Measurements from ENCODE around the gene SLC29A4.
A peak's percentile ranks its signal among the peaks of the same experiment; 100 is the strongest.

SLC29A4 gene

DNA sequence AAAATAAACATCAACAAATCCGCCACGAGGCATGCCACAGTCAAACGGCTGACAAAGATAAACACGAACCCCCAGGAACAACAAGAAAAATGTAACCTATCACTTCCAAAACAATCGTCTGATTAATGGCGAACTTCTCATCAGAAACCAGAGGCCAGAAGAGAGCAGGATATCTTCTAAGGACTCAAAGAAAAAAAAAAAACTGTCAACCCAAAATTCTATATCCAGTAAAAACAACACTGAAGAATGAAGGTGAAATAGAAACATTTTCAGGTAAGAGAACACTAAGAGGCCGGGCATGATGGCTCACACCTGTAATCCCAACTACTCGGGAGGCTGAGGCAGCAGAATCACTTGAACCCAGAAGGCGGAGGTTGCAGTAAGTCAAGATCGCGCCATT lies 54.3 kb downstream of the SLC29A4 start:
- Histone ChIP-seq H3K4me1 (ENCODE audit: control insufficient read depth, insufficient read depth, low read length) (no peaks in the 10 kb centered on the region), H3K9me3 (ENCODE audit: control insufficient read depth, insufficient read depth, low read depth, low read length) (no peaks in the 10 kb centered on the region), H3K36me3 (ENCODE audit: control insufficient read depth in 2 of 2, insufficient read depth in 1 of 2, low read length in 2 of 2) (peaks cover 34 to 47% of the 10 kb centered on the region in 2 experiments; a peak in 2 of 3 replicates), H3K4me3 (ENCODE audit: low read depth, low read length) (no peak overlapping the region), H3K27ac (ENCODE audit: extremely low read depth, low read depth, low read length) (no peak overlapping the region)
- peak; percentile 80 for TF ChIP-seq SETDB1 (IDR thresholded peaks at IDR 0.05; ENCODE audit: insufficient read length, low read length)
- TF ChIP-seq ZNF664 (tag by site-specific recombination; IDR thresholded peaks at IDR 0.05), result no peak
- POLR2A ChIA-PET, result no interaction called here
- CTCF ChIA-PET, result no interaction called here

DNA sequence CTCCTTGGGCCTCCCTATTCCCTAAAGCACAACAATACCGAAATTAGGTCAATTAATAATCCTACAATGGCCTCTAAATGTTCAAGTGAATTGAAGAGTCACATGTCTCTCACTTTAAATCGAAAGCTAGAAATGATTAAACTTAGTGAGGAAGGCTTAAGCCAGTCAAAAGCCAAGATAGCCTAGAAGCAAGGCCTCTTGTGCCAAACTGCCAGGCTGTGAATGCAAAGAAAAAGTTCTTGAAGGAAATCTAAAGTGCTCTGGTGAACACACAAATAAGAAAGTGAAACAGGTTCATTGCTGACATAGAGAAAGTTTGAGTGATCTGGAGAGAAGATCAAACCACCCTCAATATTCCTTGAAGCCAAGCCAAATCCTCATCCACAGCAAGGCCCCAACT lies 57.2 kb downstream of the SLC29A4 start:
- POLR2A ChIA-PET, result no interaction called here

DNA sequence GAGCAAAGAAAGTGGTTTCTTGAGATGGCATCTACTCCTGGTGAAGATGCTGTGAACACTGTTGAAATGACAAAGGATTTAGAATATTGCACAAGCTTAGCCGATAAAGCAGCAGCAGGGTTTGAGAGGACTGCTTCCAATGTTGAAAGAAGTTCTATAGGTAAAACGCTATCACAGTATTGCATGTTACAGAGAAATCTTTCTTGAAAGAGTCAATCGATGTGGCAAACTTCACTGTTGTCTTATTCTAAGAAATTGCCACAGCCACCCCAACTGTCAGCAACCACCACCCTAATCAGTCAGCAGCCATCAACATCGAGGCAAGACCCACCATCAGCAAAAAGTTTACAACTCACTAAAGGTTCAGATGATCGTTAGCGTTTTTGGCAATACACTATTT lies 59.9 kb downstream of the SLC29A4 start:
- no peak overlapping the region for H3K27ac ChIP-seq (ENCODE audit: extremely low read depth, low read depth, low read length)
- H3K4me1 ChIP-seq (ENCODE audit: control insufficient read depth, insufficient read depth, low read length), result no peaks in the 10 kb centered on the region
- CTCF ChIA-PET, result no interaction called here
- POLR2A ChIA-PET, result no interaction called here
- no peaks in the 10 kb centered on the region for H3K9me3 ChIP-seq (ENCODE audit: control insufficient read depth, insufficient read depth, low read depth, low read length)
- H3K4me3 ChIP-seq (ENCODE audit: low read depth, low read length), result no peak overlapping the region
- peaks cover 41 to 42% of the 10 kb centered on the region in 2 experiments; a peak in 2 of 3 replicates for H3K36me3 ChIP-seq (ENCODE audit: control insufficient read depth in 2 of 2, insufficient read depth in 1 of 2, low read length in 2 of 2)
- TF ChIP-seq ZNF248 (tag by site-specific recombination; IDR thresholded peaks at IDR 0.05) (no peak), ZNF416 (tag by site-specific recombination; IDR thresholded peaks at IDR 0.05) (no peak), HOXC10 (CRISPR knock-in tag; IDR thresholded peaks at IDR 0.05) (no peak), YY1 (tag by site-specific recombination; IDR thresholded peaks at IDR 0.05) (no peak), ZNF600 (tag by site-specific recombination; IDR thresholded peaks at IDR 0.05) (no peak), ZNF202 (tag by site-specific recombination; IDR thresholded peaks at IDR 0.05; ENCODE audit: borderline replicate concordance) (no peak), ZNF626 (tag by site-specific recombination; IDR thresholded peaks at IDR 0.05) (no peak), ZBTB20 (tag by site-specific recombination; IDR thresholded peaks at IDR 0.05) (no peak), ZNF157 (tag by site-specific recombination; IDR thresholded peaks at IDR 0.05) (no peak), REPIN1 (tag by site-specific recombination; IDR thresholded peaks at IDR 0.05; ENCODE audit: low read depth) (no peak), ZBTB7A (tag by site-specific recombination; IDR thresholded peaks at IDR 0.05; ENCODE audit: low read depth) (no peak), ZNF175 (tag by site-specific recombination; IDR thresholded peaks at IDR 0.05) (no peak), ZNF324 (tag by site-specific recombination; IDR thresholded peaks at IDR 0.05) (no peak)
- TF ChIP-seq, protein P1, sequence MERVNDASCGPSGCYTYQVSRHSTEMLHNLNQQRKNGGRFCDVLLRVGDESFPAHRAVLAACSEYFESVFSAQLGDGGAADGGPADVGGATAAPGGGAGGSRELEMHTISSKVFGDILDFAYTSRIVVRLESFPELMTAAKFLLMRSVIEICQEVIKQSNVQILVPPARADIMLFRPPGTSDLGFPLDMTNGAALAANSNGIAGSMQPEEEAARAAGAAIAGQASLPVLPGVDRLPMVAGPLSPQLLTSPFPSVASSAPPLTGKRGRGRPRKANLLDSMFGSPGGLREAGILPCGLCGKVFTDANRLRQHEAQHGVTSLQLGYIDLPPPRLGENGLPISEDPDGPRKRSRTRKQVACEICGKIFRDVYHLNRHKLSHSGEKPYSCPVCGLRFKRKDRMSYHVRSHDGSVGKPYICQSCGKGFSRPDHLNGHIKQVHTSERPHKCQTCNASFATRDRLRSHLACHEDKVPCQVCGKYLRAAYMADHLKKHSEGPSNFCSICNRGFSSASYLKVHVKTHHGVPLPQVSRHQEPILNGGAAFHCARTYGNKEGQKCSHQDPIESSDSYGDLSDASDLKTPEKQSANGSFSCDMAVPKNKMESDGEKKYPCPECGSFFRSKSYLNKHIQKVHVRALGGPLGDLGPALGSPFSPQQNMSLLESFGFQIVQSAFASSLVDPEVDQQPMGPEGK (tag by site-specific recombination; IDR thresholded peaks at IDR 0.05), result no peak
- TF ChIP-seq, protein P2, sequence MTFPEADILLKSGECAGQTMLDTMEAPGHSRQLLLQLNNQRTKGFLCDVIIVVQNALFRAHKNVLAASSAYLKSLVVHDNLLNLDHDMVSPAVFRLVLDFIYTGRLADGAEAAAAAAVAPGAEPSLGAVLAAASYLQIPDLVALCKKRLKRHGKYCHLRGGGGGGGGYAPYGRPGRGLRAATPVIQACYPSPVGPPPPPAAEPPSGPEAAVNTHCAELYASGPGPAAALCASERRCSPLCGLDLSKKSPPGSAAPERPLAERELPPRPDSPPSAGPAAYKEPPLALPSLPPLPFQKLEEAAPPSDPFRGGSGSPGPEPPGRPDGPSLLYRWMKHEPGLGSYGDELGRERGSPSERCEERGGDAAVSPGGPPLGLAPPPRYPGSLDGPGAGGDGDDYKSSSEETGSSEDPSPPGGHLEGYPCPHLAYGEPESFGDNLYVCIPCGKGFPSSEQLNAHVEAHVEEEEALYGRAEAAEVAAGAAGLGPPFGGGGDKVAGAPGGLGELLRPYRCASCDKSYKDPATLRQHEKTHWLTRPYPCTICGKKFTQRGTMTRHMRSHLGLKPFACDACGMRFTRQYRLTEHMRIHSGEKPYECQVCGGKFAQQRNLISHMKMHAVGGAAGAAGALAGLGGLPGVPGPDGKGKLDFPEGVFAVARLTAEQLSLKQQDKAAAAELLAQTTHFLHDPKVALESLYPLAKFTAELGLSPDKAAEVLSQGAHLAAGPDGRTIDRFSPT (tag by site-specific recombination; IDR thresholded peaks at IDR 0.05), result no peak
- TF ChIP-seq, protein P3, sequence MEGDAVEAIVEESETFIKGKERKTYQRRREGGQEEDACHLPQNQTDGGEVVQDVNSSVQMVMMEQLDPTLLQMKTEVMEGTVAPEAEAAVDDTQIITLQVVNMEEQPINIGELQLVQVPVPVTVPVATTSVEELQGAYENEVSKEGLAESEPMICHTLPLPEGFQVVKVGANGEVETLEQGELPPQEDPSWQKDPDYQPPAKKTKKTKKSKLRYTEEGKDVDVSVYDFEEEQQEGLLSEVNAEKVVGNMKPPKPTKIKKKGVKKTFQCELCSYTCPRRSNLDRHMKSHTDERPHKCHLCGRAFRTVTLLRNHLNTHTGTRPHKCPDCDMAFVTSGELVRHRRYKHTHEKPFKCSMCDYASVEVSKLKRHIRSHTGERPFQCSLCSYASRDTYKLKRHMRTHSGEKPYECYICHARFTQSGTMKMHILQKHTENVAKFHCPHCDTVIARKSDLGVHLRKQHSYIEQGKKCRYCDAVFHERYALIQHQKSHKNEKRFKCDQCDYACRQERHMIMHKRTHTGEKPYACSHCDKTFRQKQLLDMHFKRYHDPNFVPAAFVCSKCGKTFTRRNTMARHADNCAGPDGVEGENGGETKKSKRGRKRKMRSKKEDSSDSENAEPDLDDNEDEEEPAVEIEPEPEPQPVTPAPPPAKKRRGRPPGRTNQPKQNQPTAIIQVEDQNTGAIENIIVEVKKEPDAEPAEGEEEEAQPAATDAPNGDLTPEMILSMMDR (tag by site-specific recombination; IDR thresholded peaks at IDR 0.05), result no peak
- TF ChIP-seq, protein P4, sequence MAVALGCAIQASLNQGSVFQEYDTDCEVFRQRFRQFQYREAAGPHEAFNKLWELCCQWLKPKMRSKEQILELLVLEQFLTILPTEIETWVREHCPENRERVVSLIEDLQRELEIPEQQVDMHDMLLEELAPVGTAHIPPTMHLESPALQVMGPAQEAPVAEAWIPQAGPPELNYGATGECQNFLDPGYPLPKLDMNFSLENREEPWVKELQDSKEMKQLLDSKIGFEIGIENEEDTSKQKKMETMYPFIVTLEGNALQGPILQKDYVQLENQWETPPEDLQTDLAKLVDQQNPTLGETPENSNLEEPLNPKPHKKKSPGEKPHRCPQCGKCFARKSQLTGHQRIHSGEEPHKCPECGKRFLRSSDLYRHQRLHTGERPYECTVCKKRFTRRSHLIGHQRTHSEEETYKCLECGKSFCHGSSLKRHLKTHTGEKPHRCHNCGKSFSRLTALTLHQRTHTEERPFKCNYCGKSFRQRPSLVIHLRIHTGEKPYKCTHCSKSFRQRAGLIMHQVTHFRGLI (tag by site-specific recombination; IDR thresholded peaks at IDR 0.05), result no peak

More for the DNA sequence above, 57.2 kb downstream of the SLC29A4 start:
- TF ChIP-seq, protein P5, sequence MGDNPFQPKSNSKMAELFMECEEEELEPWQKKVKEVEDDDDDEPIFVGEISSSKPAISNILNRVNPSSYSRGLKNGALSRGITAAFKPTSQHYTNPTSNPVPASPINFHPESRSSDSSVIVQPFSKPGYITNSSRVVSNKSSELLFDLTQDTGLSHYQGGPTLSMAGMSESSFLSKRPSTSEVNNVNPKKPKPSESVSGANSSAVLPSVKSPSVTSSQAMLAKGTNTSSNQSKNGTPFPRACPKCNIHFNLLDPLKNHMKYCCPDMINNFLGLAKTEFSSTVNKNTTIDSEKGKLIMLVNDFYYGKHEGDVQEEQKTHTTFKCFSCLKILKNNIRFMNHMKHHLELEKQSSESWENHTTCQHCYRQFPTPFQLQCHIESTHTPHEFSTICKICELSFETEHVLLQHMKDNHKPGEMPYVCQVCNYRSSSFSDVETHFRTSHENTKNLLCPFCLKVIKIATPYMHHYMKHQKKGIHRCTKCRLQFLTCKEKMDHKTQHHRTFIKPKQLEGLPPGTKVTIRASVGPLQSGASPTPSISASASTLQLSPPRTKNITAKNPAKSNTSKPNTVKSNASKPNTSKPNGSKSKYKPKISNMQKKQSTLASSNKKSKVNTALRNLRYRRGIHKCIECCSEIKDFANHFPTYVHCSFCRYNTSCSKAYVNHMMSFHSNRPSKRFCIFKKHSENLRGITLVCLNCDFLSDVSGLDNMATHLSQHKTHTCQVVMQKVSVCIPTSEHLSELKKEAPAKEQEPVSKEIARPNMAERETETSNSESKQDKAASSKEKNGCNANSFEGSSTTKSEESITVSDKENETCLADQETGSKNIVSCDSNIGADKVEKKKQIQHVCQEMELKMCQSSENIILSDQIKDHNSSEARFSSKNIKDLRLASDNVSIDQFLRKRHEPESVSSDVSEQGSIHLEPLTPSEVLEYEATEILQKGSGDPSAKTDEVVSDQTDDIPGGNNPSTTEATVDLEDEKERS (tag by site-specific recombination; IDR thresholded peaks at IDR 0.05), result no peak
- peaks cover 48 to 60% of the 10 kb centered on the region in 2 experiments; a peak in 2 of 3 replicates for H3K36me3 ChIP-seq (ENCODE audit: control insufficient read depth in 2 of 2, insufficient read depth in 1 of 2, low read length in 2 of 2)
- H3K4me3 ChIP-seq (ENCODE audit: low read depth, low read length), result no peak overlapping the region
- H3K27ac ChIP-seq (ENCODE audit: extremely low read depth, low read depth, low read length), result no peak overlapping the region
- no peaks in the 10 kb centered on the region for H3K4me1 ChIP-seq (ENCODE audit: control insufficient read depth, insufficient read depth, low read length)
- H3K9me3 ChIP-seq (ENCODE audit: control insufficient read depth, insufficient read depth, low read depth, low read length), result no peaks in the 10 kb centered on the region
- CTCF ChIA-PET, result interaction anchor here (0.9 kb wide), 1 partner anchor 26 kb away, joined by 3 read pairs; no protein-coding TSS in a partner anchor
